GM23338 (cell line): ENCODE measurements around the gene SYNDIG1L. TPM values are rescaled to one million over a fixed set of nuclear protein-coding genes. Genes with fewer than 3 reads are reported as not detected.

Experiments
- CTCF ChIP-seq, 2 experiments: fragments of 200-600 bp in 1 of 2; sonication (generic) in 1 of 2; conservative IDR thresholded peaks; 2 replicates each; pipeline versions ENCODE4 v1.5.1 to v1.6.1; 2016 to 2017; ENCODE audit warnings: antibody characterized with exemption in 2 of 2, low read depth in 2 of 2, mild to moderate bottlenecking in 2 of 2, moderate library complexity in 1 of 2
- EZH2 ChIP-seq: fragments of 200-600 bp; sonication (generic); IDR thresholded peaks from one replicate; pipeline ENCODE4 v1.8.0; 2017; ENCODE audit warnings: antibody characterized with exemption, mild to moderate bottlenecking, low read depth; ENCODE audit not compliant: unreplicated experiment
- NANOG ChIP-seq: IDR thresholded peaks from 2 replicates; pipeline ENCODE4 v1.6.1; 2016; ENCODE audit warnings: antibody characterized with exemption, borderline replicate concordance
- POLR2AphosphoS5 ChIP-seq: IDR thresholded peaks from 2 replicates; pipeline ENCODE4 v1.6.1; 2016; ENCODE audit warnings: antibody characterized with exemption, low read depth
- REST ChIP-seq: IDR thresholded peaks from one replicate; pipeline ENCODE4 v1.6.1; 2018; ENCODE audit warnings: antibody characterized with exemption; ENCODE audit not compliant: unreplicated experiment
- ZNF114 ChIP-seq: fragments of 250-450 bp; sonication (Bioruptor Pico); IDR thresholded peaks from 2 replicates; pipeline ENCODE4 v1.5.0; 2020; ENCODE audit warnings: mild to moderate bottlenecking, moderate library complexity
- ZNF462 ChIP-seq: fragments of 250-450 bp; sonication (Bioruptor Pico); IDR thresholded peaks from 2 replicates; pipeline ENCODE4 v1.5.0; 2020; ENCODE audit warnings: mild to moderate bottlenecking, moderate library complexity
- polyA plus RNA-seq: library from polyadenylated mRNA; unstranded; fragments of >200 nt; fragmentation: Nextera tagmentation; extraction: Ambion mirVana; gene quantifications from 2 replicates; pipeline ENCODE4 v1.2.1, GENCODE V29; 2016
- total RNA-seq: library from RNA; depleted of rRNA; stranded (reverse); fragments of >200 nt; shearing (Covaris generic); gene quantifications from 2 replicates; pipeline ENCODE4 v1.2.3, GENCODE V29; 2014

Gene SYNDIG1L
- total and polyA plus RNA-seq, 2 experiments from 2014 or later: 0.65 to 2.1 TPM

GRCh38 chr14:74423246-74423645 is 2.8 kb downstream of the SYNDIG1L start (continued):
- TF ChIP-seq ZNF462 (CRISPR knock-in tag) (no peak), REST (no peak), ZNF114 (no peak), NANOG (no peak), CTCF (conservative IDR thresholded peaks at IDR 0.05; ENCODE audit: low read depth in 2 of 2) (no peak), EZH2 (no peak), POLR2AphosphoS5 (no peak)
